Measurements from ENCODE around the gene NUDT4B.
"Not testable (repeated sequence)": the region's sequence is repeated elsewhere in the genome, so short reads cannot be mapped to it uniquely, and the experiment has no call there.

DNA sequence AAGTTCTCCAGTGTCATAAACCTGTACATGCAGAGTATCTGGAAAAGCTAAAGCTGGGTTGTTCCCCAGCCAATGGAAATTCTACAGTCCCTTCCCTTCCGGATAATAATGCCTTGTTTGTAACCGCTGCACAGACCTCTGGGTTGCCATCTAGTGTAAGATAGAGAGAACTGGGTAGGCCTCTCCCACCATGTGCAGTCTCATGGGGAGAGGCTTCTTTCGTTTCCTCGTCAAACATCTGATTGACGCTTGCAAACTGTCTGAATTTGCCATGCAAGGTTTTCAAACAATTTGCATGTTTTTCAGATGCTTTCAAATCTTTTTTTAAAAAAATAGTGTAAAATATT lies 734 bp downstream of the NUDT4B start:
- TF ChIP-seq, protein P1, sequence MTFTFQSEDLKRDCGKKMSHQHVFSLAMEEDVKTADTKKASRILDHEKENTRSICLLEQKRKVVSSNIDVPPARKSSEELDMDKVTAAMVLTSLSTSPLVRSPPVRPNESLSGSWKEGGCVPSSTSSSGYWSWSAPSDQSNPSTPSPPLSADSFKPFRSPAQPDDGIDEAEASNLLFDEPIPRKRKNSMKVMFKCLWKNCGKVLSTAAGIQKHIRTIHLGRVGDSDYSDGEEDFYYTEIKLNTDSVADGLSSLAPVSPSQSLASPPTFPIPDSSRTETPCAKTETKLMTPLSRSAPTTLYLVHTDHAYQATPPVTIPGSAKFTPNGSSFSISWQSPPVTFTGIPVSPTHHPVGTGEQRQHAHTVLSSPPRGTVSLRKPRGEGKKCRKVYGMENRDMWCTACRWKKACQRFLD (CRISPR knock-in tag; IDR thresholded peaks at IDR 0.05; ENCODE audit: borderline replicate concordance) = not testable (repeated sequence)
- not testable (repeated sequence) for TF ChIP-seq SP2 (CRISPR knock-in tag; IDR thresholded peaks at IDR 0.05)
